Measurements from ENCODE around the gene KCNQ1OT1. TPM values are rescaled to one million over a fixed set of nuclear protein-coding genes. Genes with fewer than 3 reads are reported as not detected.

Gene KCNQ1OT1
- total and polyA plus RNA-seq, 2 of the 4 experiments (the other 2 are of a cell fraction): 0.14 to 2.0 TPM

DNA sequence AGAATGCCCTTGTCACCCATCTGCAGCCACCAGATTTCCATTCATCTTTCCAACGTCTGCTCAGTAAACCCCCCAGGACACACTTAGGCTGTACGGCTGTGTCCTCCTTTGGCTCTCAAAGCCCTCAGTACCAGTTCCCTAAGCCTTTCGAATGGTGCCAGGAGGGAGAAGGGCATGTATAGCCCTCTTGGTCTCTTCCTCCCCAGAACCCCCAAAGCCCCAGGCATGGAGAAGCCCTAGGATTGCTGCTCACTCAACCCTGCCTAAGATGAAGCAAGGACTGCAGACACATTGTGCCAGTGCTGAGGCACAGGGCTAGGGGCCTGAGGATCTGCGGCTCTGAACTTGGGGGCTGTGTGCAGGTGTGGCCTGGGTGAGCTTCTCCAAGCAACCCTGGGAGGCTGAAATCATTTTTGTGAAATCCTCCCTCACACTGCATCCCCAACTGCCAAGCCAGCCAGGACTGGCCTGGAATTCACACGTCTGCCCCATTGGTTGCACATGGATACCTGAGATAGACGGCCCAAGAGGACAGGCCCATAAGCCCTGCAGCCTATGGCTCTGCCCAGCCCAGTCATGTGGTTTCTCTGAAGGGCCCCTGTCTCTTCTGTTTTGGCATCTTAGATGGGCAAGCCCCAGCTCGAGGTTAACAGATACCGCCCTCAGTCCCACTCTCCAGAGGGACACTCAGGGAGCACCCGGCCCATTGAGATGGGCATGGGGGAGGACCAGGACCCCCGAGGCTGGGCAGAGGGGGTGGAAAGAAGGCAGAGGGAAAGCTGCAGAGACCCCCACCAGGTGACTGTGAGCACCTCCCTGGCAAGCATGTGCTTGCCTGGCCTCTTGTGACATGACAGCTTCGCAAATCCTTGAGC is 34.0 kb downstream of the KCNQ1OT1 start:
- peaks cover 14% of the 10 kb centered on the region for H3K36me3 ChIP-seq (ENCODE audit: control insufficient read depth, insufficient read depth, low read length)
- H3K18ac ChIP-seq (ENCODE audit: low read depth, low read length): no peak overlapping the region
- no peak overlapping the region for H2BK20ac ChIP-seq (ENCODE audit: low read depth, low read length)
- peaks cover 26% of the 10 kb centered on the region for H3K9me3 ChIP-seq (ENCODE audit: control insufficient read depth, insufficient read depth, low read length)
- DNase-seq (no peak), ATAC-seq (ENCODE audit: low read depth) (no peak)
- no peaks in the 10 kb centered on the region for H3K4me1 ChIP-seq (ENCODE audit: control insufficient read depth, insufficient read depth, low read length)
- peak overlapping the region; percentile 77 for H2AK9ac ChIP-seq (replicated peaks; ENCODE audit: low read depth, low read length, poor library complexity)
- no peak overlapping the region for H2BK120ac ChIP-seq (ENCODE audit: low read depth, low read length)
- WGBS, 2 experiments (ENCODE audit: extremely low coverage in 2 of 2, insufficient read length in 1 of 2): 89% methylated on average over 1 of the region's 11 CpGs; no CpG with 5 or more reads in 1 of the 2 experiments
- dilution Hi-C loops (cut with HindIII; ENCODE audit: low sequenced_read_pairs, unreplicated experiment): no loop called here
- H3K4me3 ChIP-seq (ENCODE audit: insufficient read depth, low read depth, low read length): no peak overlapping the region
- no peak overlapping the region for H4K5ac ChIP-seq (ENCODE audit: low read depth, low read length)
- H3K79me1 ChIP-seq (ENCODE audit: low read depth in 1 of 2, low read length in 2 of 2): peaks cover 5 to 39% of the 10 kb centered on the region in 2 experiments; a peak in 1 of 4 replicates
- no peak overlapping the region for H4K91ac ChIP-seq (ENCODE audit: insufficient read depth, low read depth, low read length)
- H3K4ac ChIP-seq (ENCODE audit: low read depth, low read length): no peak overlapping the region
- peaks cover 44% of the 10 kb centered on the region for H4K20me1 ChIP-seq (ENCODE audit: insufficient read depth, low read length)
- H3K27ac ChIP-seq (ENCODE audit: insufficient read depth, low read length): no peak overlapping the region
- no peak overlapping the region for H3K56ac ChIP-seq (ENCODE audit: extremely low read depth, insufficient read depth, low read length)
- H2AFZ ChIP-seq (replicated peaks; ENCODE audit: low read length, poor library complexity): no peak overlapping the region
- no peak overlapping the region for H3K14ac ChIP-seq (replicated peaks; ENCODE audit: low read depth, low read length)
- intact Hi-C loops (cut with micrococcal nuclease): no loop called here
- no peaks in the 10 kb centered on the region for H3K9me1 ChIP-seq (ENCODE audit: insufficient read depth, low read length)
- BruUV-seq (replicated peaks): no TSS peak
- H3K27me3 ChIP-seq (ENCODE audit: control insufficient read depth, insufficient read depth, low read length): peaks cover 4% of the 10 kb centered on the region; the same call in 1 of the 2 replicates
- H2BK5ac ChIP-seq (ENCODE audit: low read depth, low read length, poor library complexity, severe bottlenecking): no peak overlapping the region
- H4K8ac ChIP-seq (ENCODE audit: low read depth in 2 of 2, low read length in 2 of 2): no peak overlapping the region
- POLR2A ChIA-PET (ENCODE audit: unreplicated experiment): no interaction called here
- no peak overlapping the region for H2BK15ac ChIP-seq (ENCODE audit: low read depth, low read length)
- no peak overlapping the region for H3K23ac ChIP-seq (ENCODE audit: low read depth, low read length)
- CTCF ChIA-PET: no interaction called here
- H3K4me2 ChIP-seq (ENCODE audit: low read depth, low read length): no peak overlapping the region
- TF ChIP-seq CHD1 (IDR thresholded peaks at IDR 0.05; ENCODE audit: low read depth, low read length) (no peak), MAZ (IDR thresholded peaks at IDR 0.05; ENCODE audit: borderline replicate concordance, low read depth, low read length) (no peak), NFE2L2 (IDR thresholded peaks at IDR 0.05; ENCODE audit: low read depth, low read length) (no peak)
- TF ChIP-seq, protein P1, sequence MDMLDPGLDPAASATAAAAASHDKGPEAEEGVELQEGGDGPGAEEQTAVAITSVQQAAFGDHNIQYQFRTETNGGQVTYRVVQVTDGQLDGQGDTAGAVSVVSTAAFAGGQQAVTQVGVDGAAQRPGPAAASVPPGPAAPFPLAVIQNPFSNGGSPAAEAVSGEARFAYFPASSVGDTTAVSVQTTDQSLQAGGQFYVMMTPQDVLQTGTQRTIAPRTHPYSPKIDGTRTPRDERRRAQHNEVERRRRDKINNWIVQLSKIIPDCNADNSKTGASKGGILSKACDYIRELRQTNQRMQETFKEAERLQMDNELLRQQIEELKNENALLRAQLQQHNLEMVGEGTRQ (IDR thresholded peaks at IDR 0.05; ENCODE audit: low read depth, low read length): no peak
- H2AK5ac ChIP-seq (ENCODE audit: low read depth, low read length): no peak overlapping the region
- in situ Hi-C loops (cut with MboI; ENCODE audit: low sequenced_read_pairs): no loop called here
- H3K9ac ChIP-seq (ENCODE audit: low read depth, low read length): no peak overlapping the region
